ENCODE results near the gene PFDN2.
A peak's percentile ranks its signal among the peaks of the same experiment; 100 is the strongest.

The PFDN2 gene, protein sequence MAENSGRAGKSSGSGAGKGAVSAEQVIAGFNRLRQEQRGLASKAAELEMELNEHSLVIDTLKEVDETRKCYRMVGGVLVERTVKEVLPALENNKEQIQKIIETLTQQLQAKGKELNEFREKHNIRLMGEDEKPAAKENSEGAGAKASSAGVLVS

GRCh38 chr1:161117759-161118581 lies at the start of gene PFDN2, which contains the start of gene NIT1:
PFDN2 (minus strand) TSS chr1:161118037; CDS start chr1:161118026, 11 bp downstream.
NIT1 (plus strand) TSS chr1:161118105; CDS start chr1:161118177, 72 bp downstream.
- H3K4me1 ChIP-seq (ENCODE audit: control insufficient read depth, low read depth, low read length) = peaks cover 11% of the 10 kb centered on the region
- no peaks in the 10 kb centered on the region for H3K27me3 ChIP-seq (ENCODE audit: control insufficient read depth, insufficient read depth, low read length)
- peaks cover 32% of the 10 kb centered on the region for H3K36me3 ChIP-seq (ENCODE audit: control insufficient read depth, low read depth, low read length)
- H3K4me3 ChIP-seq (ENCODE audit: low read length) = peak within 1 kb of the TSS; percentile 80
- no peaks in the 10 kb centered on the region for H3K9me3 ChIP-seq (ENCODE audit: control insufficient read depth, low read depth, low read length)
- peak within 1 kb of the TSS; percentile 54 for H3K9ac ChIP-seq (ENCODE audit: low read length)
- H3K27ac ChIP-seq (ENCODE audit: low read length) = peak within 1 kb of the TSS; percentile 6

- Histone ChIP-seq H3K4me1 (ENCODE audit: control insufficient read depth, low read depth, low read length) (peaks cover 2% of the 10 kb centered on the region), H3K36me3 (ENCODE audit: control insufficient read depth, low read depth, low read length) (peaks cover 28% of the 10 kb centered on the region), H3K9me3 (ENCODE audit: control insufficient read depth, low read depth, low read length) (no peaks in the 10 kb centered on the region), H3K27me3 (ENCODE audit: control insufficient read depth, insufficient read depth, low read length) (no peaks in the 10 kb centered on the region), H3K9ac (ENCODE audit: low read length) (peak overlapping the region; percentile 66), H3K4me3 (ENCODE audit: low read length) (peak overlapping the region; percentile 76), H3K27ac (ENCODE audit: low read length) (no peak overlapping the region)
These were observed 49.1 kb upstream of the PFDN2 start for GRCh38 chr1:161166669-161167548.

DNA sequence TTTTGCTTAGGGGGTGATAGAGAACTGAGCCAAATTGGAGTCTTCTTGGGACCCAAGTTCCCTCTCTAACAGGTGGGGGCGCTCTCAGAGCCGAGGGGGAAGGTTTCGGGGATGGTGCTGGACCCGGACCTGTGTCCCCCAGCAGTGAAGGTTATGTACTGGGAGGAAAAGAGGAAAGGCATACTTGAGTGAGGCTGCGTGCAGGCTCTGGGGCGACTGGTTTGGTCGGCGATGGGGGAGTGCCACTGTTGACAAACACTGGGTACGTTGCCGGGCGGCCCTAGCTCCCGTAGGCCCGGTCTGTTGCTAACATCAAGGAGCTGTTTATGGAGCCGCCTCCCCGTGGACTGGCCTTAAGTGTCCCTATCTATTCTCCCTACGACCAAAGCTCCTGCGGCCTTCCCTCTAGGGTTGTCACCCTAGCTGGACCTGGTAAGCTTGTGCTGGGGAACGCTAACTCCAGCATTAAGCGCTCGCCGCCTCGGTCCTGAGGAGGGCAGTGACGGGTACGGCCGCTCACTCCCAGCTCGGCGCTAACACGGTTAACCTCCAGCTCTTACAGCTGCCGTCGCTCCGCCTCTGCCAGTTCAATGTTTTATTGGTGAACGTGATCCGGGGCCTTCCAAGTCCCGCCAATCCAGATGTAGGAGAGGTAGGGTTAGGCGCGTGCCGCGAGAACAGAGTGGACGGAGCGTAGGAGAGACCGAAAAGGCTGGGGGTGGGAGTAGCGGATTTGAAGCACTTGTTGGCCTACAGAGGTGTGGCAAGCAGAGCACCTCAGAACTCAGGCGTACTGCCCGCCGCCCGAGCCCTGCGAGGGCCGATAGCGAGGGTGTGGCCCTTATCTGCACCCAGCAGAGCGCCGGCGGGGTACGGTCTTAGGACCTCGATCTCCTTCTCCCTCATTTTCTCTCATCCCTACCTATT lies 48.2 kb upstream of the PFDN2 start, which contains the start of gene PPOX:
PPOX (plus strand) TSS at position 685 of the 927 bp plus-strand sequence. CDS start 422 bp downstream, outside the sequence.
- Histone ChIP-seq H3K27me3 (ENCODE audit: control insufficient read depth, insufficient read depth, low read length) (no peaks in the 10 kb centered on the region), H3K9me3 (ENCODE audit: control insufficient read depth, low read depth, low read length) (no peaks in the 10 kb centered on the region), H3K4me3 (ENCODE audit: low read length) (peak within 1 kb of the TSS; percentile 76), H3K9ac (ENCODE audit: low read length) (peak within 1 kb of the TSS; percentile 66), H3K27ac (ENCODE audit: low read length) (peak within 1 kb of the TSS; percentile 74), H3K36me3 (ENCODE audit: control insufficient read depth, low read depth, low read length) (peaks cover 22% of the 10 kb centered on the region), H3K4me1 (ENCODE audit: control insufficient read depth, low read depth, low read length) (peaks cover 2% of the 10 kb centered on the region)

GRCh38 chr1:161164901-161165610 lies 47.2 kb upstream of the PFDN2 start:
- H3K9ac ChIP-seq (ENCODE audit: low read length) = peak overlapping the region; percentile 66
- no peak overlapping the region for H3K27ac ChIP-seq (ENCODE audit: low read length)
- no peaks in the 10 kb centered on the region for H3K27me3 ChIP-seq (ENCODE audit: control insufficient read depth, insufficient read depth, low read length)
- peaks cover 6% of the 10 kb centered on the region for H3K4me1 ChIP-seq (ENCODE audit: control insufficient read depth, low read depth, low read length)
- peaks cover 14% of the 10 kb centered on the region for H3K36me3 ChIP-seq (ENCODE audit: control insufficient read depth, low read depth, low read length)
- no peaks in the 10 kb centered on the region for H3K9me3 ChIP-seq (ENCODE audit: control insufficient read depth, low read depth, low read length)
- peak overlapping the region; percentile 76 for H3K4me3 ChIP-seq (ENCODE audit: low read length)

- no peak overlapping the region for H3K9ac ChIP-seq (ENCODE audit: low read length)
- no peak overlapping the region for H3K27ac ChIP-seq (ENCODE audit: low read length)
- peaks cover 9% of the 10 kb centered on the region for H3K36me3 ChIP-seq (ENCODE audit: control insufficient read depth, low read depth, low read length)
- no peak overlapping the region for H3K4me3 ChIP-seq (ENCODE audit: low read length)
- no peaks in the 10 kb centered on the region for H3K27me3 ChIP-seq (ENCODE audit: control insufficient read depth, insufficient read depth, low read length)
- no peaks in the 10 kb centered on the region for H3K9me3 ChIP-seq (ENCODE audit: control insufficient read depth, low read depth, low read length)
- peaks cover 7% of the 10 kb centered on the region for H3K4me1 ChIP-seq (ENCODE audit: control insufficient read depth, low read depth, low read length)
These were observed 46.0 kb upstream of the PFDN2 start for GRCh38 chr1:161163793-161164192.

DNA sequence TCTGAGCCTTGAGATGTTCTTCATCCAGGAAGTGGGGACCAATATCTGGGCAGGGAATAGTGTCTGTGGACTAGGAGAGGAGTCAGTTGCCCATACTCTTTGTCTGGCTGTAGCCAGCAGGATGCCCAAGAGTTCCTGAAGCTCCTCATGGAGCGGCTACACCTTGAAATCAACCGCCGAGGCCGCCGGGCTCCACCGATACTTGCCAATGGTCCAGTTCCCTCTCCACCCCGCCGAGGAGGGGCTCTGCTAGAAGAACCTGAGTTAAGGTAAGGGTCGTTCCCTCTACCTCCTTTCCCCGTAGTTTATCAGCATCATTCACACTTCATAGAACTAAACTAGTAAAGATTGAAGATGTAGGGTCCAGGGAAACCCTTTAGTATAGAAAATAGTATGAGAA lies 45.0 kb upstream of the PFDN2 start:
- Histone ChIP-seq H3K9me3 (ENCODE audit: control insufficient read depth, low read depth, low read length) (no peaks in the 10 kb centered on the region), H3K4me1 (ENCODE audit: control insufficient read depth, low read depth, low read length) (peaks cover 11% of the 10 kb centered on the region), H3K4me3 (ENCODE audit: low read length) (no peak overlapping the region), H3K27me3 (ENCODE audit: control insufficient read depth, insufficient read depth, low read length) (no peaks in the 10 kb centered on the region), H3K36me3 (ENCODE audit: control insufficient read depth, low read depth, low read length) (peaks cover 16% of the 10 kb centered on the region), H3K9ac (ENCODE audit: low read length) (no peak overlapping the region), H3K27ac (ENCODE audit: low read length) (no peak overlapping the region)

DNA sequence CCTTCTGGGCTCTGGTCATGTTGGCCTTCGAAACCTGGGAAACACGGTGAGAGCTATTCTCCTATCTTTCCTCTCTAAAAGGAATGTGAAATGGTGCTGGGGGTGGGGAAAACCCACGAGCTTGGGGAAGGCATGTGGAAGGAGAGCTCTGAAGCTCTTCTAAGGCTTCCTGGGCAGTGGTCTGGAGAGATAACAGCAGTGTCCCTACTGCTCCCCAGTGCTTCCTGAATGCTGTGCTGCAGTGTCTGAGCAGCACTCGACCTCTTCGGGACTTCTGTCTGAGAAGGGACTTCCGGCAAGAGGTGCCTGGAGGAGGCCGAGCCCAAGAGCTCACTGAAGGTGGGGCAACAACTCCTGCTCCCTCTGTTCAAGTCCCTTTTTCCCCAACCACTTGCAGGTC lies 44.2 kb upstream of the PFDN2 start:
- Histone ChIP-seq H3K9me3 (ENCODE audit: control insufficient read depth, low read depth, low read length) (no peaks in the 10 kb centered on the region), H3K4me1 (ENCODE audit: control insufficient read depth, low read depth, low read length) (peaks cover 11% of the 10 kb centered on the region), H3K36me3 (ENCODE audit: control insufficient read depth, low read depth, low read length) (peaks cover 21% of the 10 kb centered on the region), H3K4me3 (ENCODE audit: low read length) (no peak overlapping the region), H3K27me3 (ENCODE audit: control insufficient read depth, insufficient read depth, low read length) (no peaks in the 10 kb centered on the region), H3K9ac (ENCODE audit: low read length) (no peak overlapping the region), H3K27ac (ENCODE audit: low read length) (no peak overlapping the region)

DNA sequence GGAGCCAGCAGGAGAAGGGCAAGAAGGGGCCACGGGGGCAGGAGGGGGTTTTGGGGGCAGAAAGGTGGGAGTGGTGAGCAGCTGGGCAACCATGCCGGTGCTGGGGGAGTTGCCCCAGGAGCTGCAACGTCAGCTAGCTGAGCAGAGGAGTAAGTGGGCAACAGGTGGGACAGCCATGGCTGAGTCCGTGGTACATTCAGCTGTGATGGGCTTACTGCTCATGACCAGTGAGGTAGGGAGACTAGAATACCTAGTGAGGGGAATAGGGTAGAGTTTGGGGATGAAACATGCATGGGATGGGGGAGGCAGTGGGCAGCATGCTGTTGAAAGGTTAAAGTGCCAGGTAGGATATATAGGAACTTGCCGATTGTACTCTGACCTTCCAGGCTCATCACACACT lies 43.8 kb upstream of the PFDN2 start:
- Histone ChIP-seq H3K36me3 (ENCODE audit: control insufficient read depth, low read depth, low read length) (peaks cover 23% of the 10 kb centered on the region), H3K4me1 (ENCODE audit: control insufficient read depth, low read depth, low read length) (peaks cover 11% of the 10 kb centered on the region), H3K9ac (ENCODE audit: low read length) (no peak overlapping the region), H3K4me3 (ENCODE audit: low read length) (no peak overlapping the region), H3K27me3 (ENCODE audit: control insufficient read depth, insufficient read depth, low read length) (no peaks in the 10 kb centered on the region), H3K9me3 (ENCODE audit: control insufficient read depth, low read depth, low read length) (no peaks in the 10 kb centered on the region), H3K27ac (ENCODE audit: low read length) (no peak overlapping the region)

GRCh38 chr1:161160671-161161145 lies 42.9 kb upstream of the PFDN2 start:
- Histone ChIP-seq H3K4me1 (ENCODE audit: control insufficient read depth, low read depth, low read length) (peaks cover 11% of the 10 kb centered on the region), H3K9ac (ENCODE audit: low read length) (no peak overlapping the region), H3K4me3 (ENCODE audit: low read length) (no peak overlapping the region), H3K36me3 (ENCODE audit: control insufficient read depth, low read depth, low read length) (peaks cover 23% of the 10 kb centered on the region), H3K9me3 (ENCODE audit: control insufficient read depth, low read depth, low read length) (no peaks in the 10 kb centered on the region), H3K27me3 (ENCODE audit: control insufficient read depth, insufficient read depth, low read length) (no peaks in the 10 kb centered on the region), H3K27ac (ENCODE audit: low read length) (no peak overlapping the region)

GRCh38 chr1:161159913-161160243 lies 42.0 kb upstream of the PFDN2 start:
- H3K4me1 ChIP-seq (ENCODE audit: control insufficient read depth, low read depth, low read length) = peaks cover 9% of the 10 kb centered on the region
- H3K27ac ChIP-seq (ENCODE audit: low read length) = peak overlapping the region; percentile 77
- no peaks in the 10 kb centered on the region for H3K9me3 ChIP-seq (ENCODE audit: control insufficient read depth, low read depth, low read length)
- peak overlapping the region; percentile 85 for H3K9ac ChIP-seq (ENCODE audit: low read length)
- peak overlapping the region; percentile 62 for H3K4me3 ChIP-seq (ENCODE audit: low read length)
- no peaks in the 10 kb centered on the region for H3K27me3 ChIP-seq (ENCODE audit: control insufficient read depth, insufficient read depth, low read length)
- H3K36me3 ChIP-seq (ENCODE audit: control insufficient read depth, low read depth, low read length) = peaks cover 23% of the 10 kb centered on the region
